Ishikawa (cell line): ENCODE measurements around the gene TMEM144.
A peak's percentile ranks its signal among the peaks of the same experiment; 100 is the strongest.

Experiments used
- CEBPB ChIP-seq: IDR thresholded peaks from 2 replicates; pipeline ENCODE4 v1.6.1; 2012
- CREB1 ChIP-seq: IDR thresholded peaks from 2 replicates; pipeline ENCODE4 v1.6.1; 2012; ENCODE audit warnings: low read depth
- EGR1 ChIP-seq: IDR thresholded peaks from 2 replicates; pipeline ENCODE4 v1.6.1; 2012
- EP300 ChIP-seq: IDR thresholded peaks from 2 replicates; pipeline ENCODE4 v1.6.1; 2012; ENCODE audit warnings: borderline replicate concordance
- FOXM1 ChIP-seq: IDR thresholded peaks from 2 replicates; pipeline ENCODE4 v1.6.1; 2012; ENCODE audit warnings: low read depth, borderline replicate concordance
- MAX ChIP-seq: IDR thresholded peaks from 2 replicates; pipeline ENCODE4 v1.6.1; 2012
- NFIC ChIP-seq: IDR thresholded peaks from 2 replicates; pipeline ENCODE4 v1.6.1; 2012
- RAD21 ChIP-seq: IDR thresholded peaks from 2 replicates; pipeline ENCODE4 v1.6.1; 2012; ENCODE audit warnings: low read depth
- REST ChIP-seq: IDR thresholded peaks from 2 replicates; pipeline ENCODE4 v1.6.1; 2012; ENCODE audit warnings: low read depth, mild to moderate bottlenecking
- TAF1 ChIP-seq: IDR thresholded peaks from 2 replicates; pipeline ENCODE4 v1.6.1; 2012; ENCODE audit warnings: low read depth, mild to moderate bottlenecking
- TCF12 ChIP-seq: IDR thresholded peaks from 2 replicates; pipeline ENCODE4 v1.6.1; 2012; ENCODE audit warnings: low read depth
- TEAD4 ChIP-seq: IDR thresholded peaks from 2 replicates; pipeline ENCODE4 v1.6.1; 2012
- USF1 ChIP-seq: IDR thresholded peaks from 2 replicates; pipeline ENCODE4 v1.6.1; 2012
- YY1 ChIP-seq: IDR thresholded peaks from 2 replicates; pipeline ENCODE4 v1.6.1; 2012; ENCODE audit warnings: low read depth
- ZBTB7A ChIP-seq: IDR thresholded peaks from 2 replicates; pipeline ENCODE4 v1.6.1; 2012; ENCODE audit warnings: low read depth

Gene TMEM144

DNA sequence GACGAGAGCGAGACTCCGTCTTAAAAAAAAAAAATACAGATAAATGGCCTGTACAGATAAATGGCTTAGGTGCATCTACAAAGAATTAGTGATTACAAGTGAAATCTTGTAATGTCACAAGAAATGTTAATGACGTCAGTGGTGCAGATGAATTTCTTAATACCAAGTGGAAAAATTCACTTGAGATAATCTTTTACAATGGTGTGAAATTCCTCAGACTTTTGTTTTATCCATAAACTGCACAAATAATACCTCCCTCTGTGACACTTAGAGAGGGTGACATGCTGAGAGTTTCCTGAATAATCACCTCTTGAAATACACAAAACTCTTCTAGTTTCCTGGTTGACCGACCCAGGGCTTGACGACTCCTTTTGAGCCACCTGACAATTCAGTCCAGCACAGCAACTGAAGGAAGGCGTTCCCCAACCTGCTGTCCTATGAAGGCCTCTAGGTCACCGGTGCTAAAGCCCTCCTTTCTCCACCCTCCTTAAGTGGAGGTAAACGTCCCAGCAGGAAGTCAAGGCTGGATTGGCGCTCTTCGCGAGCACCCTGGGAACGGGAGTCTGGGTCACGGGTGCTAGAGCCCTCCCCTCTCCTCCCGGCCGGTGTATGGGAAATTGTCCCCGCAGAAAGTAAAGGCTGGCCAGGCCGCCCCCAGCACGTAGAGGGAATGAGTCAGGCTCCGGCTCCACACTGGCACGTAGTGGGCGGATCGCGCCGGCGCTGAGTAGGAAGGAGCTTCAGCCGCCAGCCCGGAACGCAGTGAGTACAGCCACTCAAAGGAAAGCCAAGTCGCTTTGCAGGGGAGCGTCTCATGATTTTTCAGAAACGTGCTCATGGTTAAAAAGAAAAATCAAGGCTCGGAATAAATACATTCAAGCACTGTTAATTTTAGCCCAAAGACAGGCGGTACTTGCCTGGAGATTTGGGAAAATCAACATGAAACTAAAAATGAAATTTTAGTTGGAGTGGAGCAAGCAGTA, at the start of gene TMEM144:
Gene TMEM144 (plus strand): TSS at position 662 of the 983 bp plus-strand sequence. CDS start 2,182 bp downstream, outside the sequence.
- no peak for TF ChIP-seq YY1
- TF ChIP-seq RAD21, result peak; percentile 4; the same call in 1 of the 2 replicates
- no peak for TF ChIP-seq NFIC
- peak; percentile 67 for TF ChIP-seq EGR1
- peak; percentile 81 for TF ChIP-seq USF1
- TF ChIP-seq TAF1, result peak; percentile 81
- TF ChIP-seq CEBPB, result no peak
- no peak for TF ChIP-seq FOXM1
- peak; percentile 77 for TF ChIP-seq MAX
- peak; percentile 19; the same call in 1 of the 2 replicates for TF ChIP-seq CREB1
- TF ChIP-seq TEAD4, result peak; percentile 74
- TF ChIP-seq TCF12, result peak; percentile 64
- no peak for TF ChIP-seq ZBTB7A
- TF ChIP-seq REST, result no peak
- TF ChIP-seq EP300, result peak; percentile 63; the same call in 1 of the 2 replicates

DNA sequence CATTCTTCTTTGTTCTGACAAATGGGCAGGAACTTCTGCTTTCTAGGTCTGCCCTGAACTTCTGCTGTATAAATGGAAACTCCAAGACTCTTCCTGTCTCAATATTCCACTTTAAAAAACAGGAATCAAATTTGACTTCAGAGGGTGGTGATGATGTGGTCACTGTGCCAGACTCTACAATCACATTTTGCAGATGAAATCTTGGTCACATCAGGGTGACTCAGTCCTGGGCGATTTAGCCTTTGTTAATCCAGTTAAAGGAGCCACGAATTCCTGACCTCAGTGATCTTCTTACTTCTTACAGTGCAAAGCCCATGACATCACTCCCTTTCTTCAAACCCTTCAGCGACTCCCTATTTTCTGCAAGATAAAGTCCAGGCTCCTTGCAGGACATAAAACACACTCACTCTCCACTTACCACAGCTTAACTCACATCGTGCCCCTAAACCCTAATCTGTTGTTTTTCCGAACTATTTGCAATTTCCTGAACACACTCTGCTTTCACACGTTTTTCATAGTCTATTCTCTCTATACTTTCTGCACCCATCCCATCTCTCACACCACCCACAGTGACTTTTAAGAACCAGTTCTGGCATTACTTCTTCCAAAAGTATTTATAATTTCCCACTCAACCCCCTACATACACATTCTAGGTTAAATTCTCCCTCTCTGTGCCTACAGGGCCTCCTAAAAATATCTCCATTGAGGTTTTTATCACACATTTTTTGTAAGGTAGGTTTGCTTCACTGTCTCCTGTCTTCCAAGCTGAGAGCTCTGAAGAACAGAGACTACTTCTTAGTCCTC, 48.5 kb upstream of the TMEM144 start:
- TF ChIP-seq TEAD4 (peak; percentile 20; the same call in 1 of the 2 replicates), ZBTB7A (no peak)

GRCh38 chr4:158162631-158163030, 47.7 kb upstream of the TMEM144 start:
- TF ChIP-seq NFIC (no peak), MAX (no peak), TAF1 (no peak), CEBPB (no peak), YY1 (no peak), RAD21 (no peak), CREB1 (no peak), TEAD4 (no peak), USF1 (no peak), FOXM1 (no peak), EGR1 (no peak), TCF12 (no peak), REST (no peak), EP300 (no peak), ZBTB7A (no peak)

- no peak for TF ChIP-seq ZBTB7A
- TF ChIP-seq EGR1, result no peak
- no peak for TF ChIP-seq YY1
- no peak for TF ChIP-seq USF1
- TF ChIP-seq REST, result no peak
- TF ChIP-seq MAX, result no peak
- TF ChIP-seq NFIC, result no peak
- no peak for TF ChIP-seq TEAD4
- TF ChIP-seq TAF1, result no peak
- TF ChIP-seq FOXM1, result no peak
- TF ChIP-seq TCF12, result no peak
- no peak for TF ChIP-seq CEBPB
- TF ChIP-seq RAD21, result no peak
- no peak for TF ChIP-seq EP300
Measured at GRCh38 chr4:158163941-158164767, 46.1 kb upstream of the TMEM144 start.
